ENCODE data around the gene MYLK3. TPM values are rescaled to one million over a fixed set of nuclear protein-coding genes. Genes with fewer than 3 reads are reported as not detected.
"Not testable (repeated sequence)": the region's sequence is repeated elsewhere in the genome, so short reads cannot be mapped to it uniquely, and the experiment has no call there.

MYLK3 gene
- 0.44 TPM for total RNA-seq

- DNase-seq (ENCODE audit: low spot score): no peak
Observed at GRCh38 chr16:46747777-46748651, at the start of gene MYLK3. Gene MYLK3, minus strand, starts transcription at chr16:46748344. Its CDS starts 151 bp downstream, at chr16:46748193.

GRCh38 chr16:46797501-46797900, 49.4 kb upstream of the MYLK3 start:
- no peak for DNase-seq (ENCODE audit: low spot score)

GRCh38 chr16:46796764-46797269, 48.7 kb upstream of the MYLK3 start:
- DNase-seq (ENCODE audit: low spot score): no peak

GRCh38 chr16:46793841-46794240, 45.7 kb upstream of the MYLK3 start:
- DNase-seq (ENCODE audit: low spot score): no peak

GRCh38 chr16:46790599-46791270, 42.6 kb upstream of the MYLK3 start:
- no peak for DNase-seq (ENCODE audit: low spot score)

GRCh38 chr16:46789499-46790414, 41.6 kb upstream of the MYLK3 start:
- peak; percentile 85 for DNase-seq (ENCODE audit: low spot score)

- no peak for DNase-seq (ENCODE audit: low spot score)
Observed at GRCh38 chr16:46788891-46789474, 40.8 kb upstream of the MYLK3 start.

GRCh38 chr16:46787909-46788308, 39.8 kb upstream of the MYLK3 start:
- DNase-seq (ENCODE audit: low spot score): no peak

GRCh38 chr16:46785076-46785845, 37.1 kb upstream of the MYLK3 start:
- no peak for DNase-seq (ENCODE audit: low spot score)

- not testable (repeated sequence) for DNase-seq (ENCODE audit: low spot score)
Observed at GRCh38 chr16:46784569-46784968, 36.4 kb upstream of the MYLK3 start.

GRCh38 chr16:46783800-46784199, 35.7 kb upstream of the MYLK3 start:
- no peak for DNase-seq (ENCODE audit: low spot score)

- no peak for DNase-seq (ENCODE audit: low spot score)
Observed at GRCh38 chr16:46782320-46782719, 34.2 kb upstream of the MYLK3 start.

- DNase-seq (ENCODE audit: low spot score): peak; percentile 15
Observed at GRCh38 chr16:46777804-46778203, 29.7 kb upstream of the MYLK3 start.

GRCh38 chr16:46775214-46775613, 27.1 kb upstream of the MYLK3 start:
- no peak for DNase-seq (ENCODE audit: low spot score)

GRCh38 chr16:46774743-46775177, 26.6 kb upstream of the MYLK3 start:
- DNase-seq (ENCODE audit: low spot score): no peak

GRCh38 chr16:46772463-46772862, 24.3 kb upstream of the MYLK3 start:
- no peak for DNase-seq (ENCODE audit: low spot score)

- DNase-seq (ENCODE audit: low spot score): no peak
Observed at GRCh38 chr16:46768809-46769208, 20.7 kb upstream of the MYLK3 start.

GRCh38 chr16:46765050-46765449, 16.9 kb upstream of the MYLK3 start:
- no peak for DNase-seq (ENCODE audit: low spot score)

GRCh38 chr16:46763147-46763546, 15.0 kb upstream of the MYLK3 start:
- no peak for DNase-seq (ENCODE audit: low spot score)

- DNase-seq (ENCODE audit: low spot score): no peak
Observed at GRCh38 chr16:46762583-46762982, 14.4 kb upstream of the MYLK3 start.

- DNase-seq (ENCODE audit: low spot score): no peak
Observed at GRCh38 chr16:46759309-46759708, 11.2 kb upstream of the MYLK3 start.
